HG02885 (cell line): ENCODE data around the gene MRTO4.

Source experiments
- ATAC-seq: cut with Tn5 transposase; IDR thresholded peaks from one replicate; pipeline ENCODE4 v1.9.1; 2021; ENCODE audit warnings: mild to moderate bottlenecking; ENCODE audit not compliant: unreplicated experiment, poor library complexity

Gene MRTO4

DNA sequence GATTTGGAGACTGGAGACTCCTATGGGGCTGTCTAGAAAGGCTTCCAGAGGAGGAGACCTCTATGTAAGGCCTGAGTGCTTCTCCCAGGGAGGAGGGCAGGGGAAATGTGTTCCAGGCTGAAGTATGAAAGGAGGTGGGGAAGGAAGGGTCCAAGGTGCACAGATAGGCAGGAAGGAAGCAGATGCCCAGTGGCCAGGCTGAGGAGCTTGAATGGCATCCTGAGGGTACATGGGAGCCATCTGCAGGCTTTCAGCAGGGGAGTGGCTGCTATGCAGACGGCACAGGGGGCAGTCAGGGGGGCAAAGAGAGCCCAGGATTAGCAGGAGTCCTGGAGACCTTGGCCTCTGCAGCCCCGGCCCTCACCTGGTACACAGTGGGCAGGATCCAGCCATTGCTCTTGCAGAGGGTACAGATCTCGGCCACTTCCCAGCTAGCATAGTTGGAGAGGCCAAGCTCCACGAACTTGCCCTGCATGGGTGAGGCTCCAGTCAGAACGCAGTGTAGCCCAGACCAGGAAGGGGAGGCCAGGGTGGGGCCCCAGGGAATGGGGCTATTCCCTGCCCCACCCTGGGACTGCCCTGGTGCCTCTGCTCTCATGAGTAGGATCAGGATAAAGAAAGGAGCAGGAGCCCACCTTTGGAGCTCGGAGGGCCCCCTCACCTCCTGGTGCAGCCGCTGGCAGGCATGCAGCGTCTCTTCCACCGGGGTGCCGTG lies 56.3 kb downstream of the MRTO4 start:
- no peak for ATAC-seq

DNA sequence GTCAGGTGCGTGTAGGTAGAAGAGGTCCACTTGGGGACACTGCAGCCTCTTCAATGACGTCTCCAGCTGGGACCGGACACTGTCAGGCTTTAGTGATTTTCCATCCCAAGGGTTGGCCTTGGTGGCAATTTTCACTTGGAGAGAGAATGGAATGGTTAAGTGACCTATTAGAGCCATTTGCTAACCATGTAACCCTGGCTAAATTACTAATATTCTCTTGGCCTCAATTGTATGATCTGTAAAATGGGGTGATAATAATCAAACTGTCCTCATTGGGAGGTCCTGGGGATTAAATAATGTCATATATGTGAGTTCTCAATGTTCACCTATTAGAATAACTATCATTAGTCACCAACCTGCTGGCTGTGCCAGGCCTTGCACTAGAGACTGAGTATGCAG lies 56.9 kb downstream of the MRTO4 start:
- no peak for ATAC-seq

DNA sequence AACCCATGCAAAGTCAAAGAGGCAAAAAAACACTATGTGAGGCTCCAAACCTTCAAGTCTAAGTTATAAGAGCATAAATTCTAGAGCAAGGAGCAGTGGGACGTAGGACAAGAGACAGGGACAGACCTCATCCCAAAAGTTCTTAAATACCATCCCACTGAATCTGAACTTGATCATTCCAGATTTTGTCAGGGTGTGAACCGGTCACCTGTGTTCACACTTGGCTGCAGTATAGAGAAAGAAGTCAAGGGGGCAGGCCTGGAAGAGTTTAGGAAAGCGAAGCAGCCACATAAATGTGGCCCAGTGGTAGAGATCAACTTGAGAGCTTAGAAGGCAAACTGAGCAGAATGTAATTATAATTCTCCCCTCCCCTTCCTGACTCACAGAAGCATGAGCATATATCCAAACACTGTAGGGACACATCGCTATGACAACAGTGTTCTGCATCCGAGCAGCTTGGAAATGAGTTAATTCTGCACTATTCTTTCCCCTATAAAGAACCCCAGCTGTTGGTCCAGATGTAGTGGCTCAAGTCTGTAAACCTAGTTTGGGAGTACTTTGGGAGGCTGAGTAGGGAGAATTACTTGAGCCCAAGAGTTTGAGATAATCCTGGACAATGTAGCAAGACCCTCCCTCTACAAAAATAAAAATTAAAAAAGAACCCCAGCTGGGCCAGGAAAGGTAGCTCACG lies 57.7 kb downstream of the MRTO4 start:
- no peak for ATAC-seq
